Measurements from ENCODE around the gene CRYGB. TPM values are rescaled to one million over a fixed set of nuclear protein-coding genes. Genes with fewer than 3 reads are reported as not detected.

Gene CRYGB, protein sequence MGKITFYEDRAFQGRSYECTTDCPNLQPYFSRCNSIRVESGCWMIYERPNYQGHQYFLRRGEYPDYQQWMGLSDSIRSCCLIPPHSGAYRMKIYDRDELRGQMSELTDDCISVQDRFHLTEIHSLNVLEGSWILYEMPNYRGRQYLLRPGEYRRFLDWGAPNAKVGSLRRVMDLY
- total RNA-seq = not detected in 2 replicates

GRCh38 chr2:208146006-208146405 lies at the start of gene CRYGB:
TSS of gene CRYGB (minus strand) at chr2:208146158. CDS start at chr2:208146120, 38 bp downstream.

DNA sequence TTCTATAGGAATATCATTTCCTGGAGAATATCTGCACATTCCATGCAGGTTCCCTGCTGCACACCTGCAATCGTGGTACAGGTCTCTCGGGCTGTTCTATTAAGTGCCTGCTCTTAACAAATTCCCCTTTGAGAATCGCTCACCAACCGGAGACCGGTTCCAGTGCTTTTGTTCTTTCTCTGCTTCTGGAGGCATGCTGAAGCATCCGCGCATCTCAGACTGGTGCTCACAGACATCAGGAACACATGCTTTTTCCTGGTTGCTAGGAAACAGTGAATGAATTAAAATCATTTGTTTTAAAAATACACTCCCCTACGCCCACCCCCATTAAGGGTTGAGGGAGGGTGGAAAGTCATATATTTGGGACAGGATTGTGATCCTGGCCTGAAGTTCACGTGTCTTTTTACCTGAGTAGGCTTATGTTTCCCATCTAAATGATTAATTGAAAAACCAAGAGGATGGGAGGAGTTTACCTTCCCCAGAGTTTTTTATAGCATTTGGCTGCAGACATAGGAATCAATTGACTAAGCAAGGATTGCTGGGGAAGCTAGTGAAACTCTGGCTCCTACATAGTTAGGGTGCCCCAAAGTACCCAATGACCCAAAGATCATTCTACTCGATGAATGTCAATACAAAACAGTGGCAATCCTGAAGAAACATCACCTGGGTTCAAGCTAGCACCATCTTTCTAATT lies 44.0 kb upstream of the CRYGB start, which contains the start of gene C2orf80:
C2orf80 (minus strand) TSS at position 221 of the 694 bp plus-strand sequence. CDS start 3,044 bp downstream, outside the sequence.

GRCh38 chr2:208163489-208163888 lies 17.5 kb upstream of the CRYGB start, which contains the start of gene CRYGA:
TSS of gene CRYGA (minus strand) at chr2:208163589. CDS start at chr2:208163556, 33 bp downstream.

GRCh38 chr2:208129744-208130711 lies 15.9 kb downstream of the CRYGB start, which contains the start of gene CRYGC:
TSS of gene CRYGC (minus strand) at chr2:208129828. CDS start at chr2:208129792, 36 bp downstream.

GRCh38 chr2:208124013-208124715 lies 21.8 kb downstream of the CRYGB start, which contains the start of gene CRYGD:
TSS of gene CRYGD (minus strand) at chr2:208124524. CDS start at chr2:208124473, 51 bp downstream.

Other genes with a start within 250 kb of the CRYGB start
- 4.2 and 6.1 TPM in 2 replicates for gene PLEKHM3, start 120.6 kb downstream of the CRYGB start, total RNA-seq
- not detected in 2 replicates for gene CRYGD, start 21.6 kb downstream of the CRYGB start, total RNA-seq
- gene CRYGC, start 16.3 kb downstream of the CRYGB start, total RNA-seq = not detected in 2 replicates
- gene CRYGA, start 17.4 kb upstream of the CRYGB start, total RNA-seq = not detected in 2 replicates
- gene C2orf80, start 43.9 kb upstream of the CRYGB start, total RNA-seq = not detected in 2 replicates
- 162 and 184 TPM in 2 replicates for gene IDH1, start 108.9 kb upstream of the CRYGB start, total RNA-seq
- gene PIKFYVE, start 120.1 kb upstream of the CRYGB start, total RNA-seq = 14.1 and 16.1 TPM in 2 replicates